AG20443 (cell line): ENCODE measurements around the gene POLR2L.
A peak's percentile ranks its signal among the peaks of the same experiment; 100 is the strongest.

Experiments
- DNase-seq: peaks from one replicate; pipeline ENCODE4 v3.0.0; 2012; ENCODE audit warnings: low spot score, mixed read lengths

POLR2L gene

DNA sequence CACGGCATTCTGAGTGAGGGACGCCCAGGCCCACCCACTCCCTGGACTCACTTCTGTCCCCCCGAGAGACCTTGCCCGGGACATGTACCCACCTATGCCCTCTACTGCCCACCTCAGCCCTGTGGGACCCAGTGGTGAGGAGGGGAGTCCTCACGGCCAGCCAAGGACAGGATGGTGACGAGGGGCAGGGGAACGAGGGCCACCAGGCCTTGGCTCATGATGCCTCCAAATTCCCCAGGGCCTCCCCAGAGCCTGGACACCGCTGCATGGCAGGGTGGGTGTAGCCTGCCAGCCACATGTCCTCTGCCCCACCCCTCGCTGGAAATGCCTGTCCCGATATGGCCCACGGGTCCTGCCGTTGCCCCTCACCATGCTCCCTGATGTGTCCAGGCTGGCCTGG is 26.5 kb upstream of the POLR2L start:
- DNase-seq = no peak

- DNase-seq = no peak
Observed at GRCh38 chr11:868394-868793, 26.1 kb upstream of the POLR2L start.

- DNase-seq = no peak
Observed at GRCh38 chr11:867856-868358, 25.6 kb upstream of the POLR2L start.

DNA sequence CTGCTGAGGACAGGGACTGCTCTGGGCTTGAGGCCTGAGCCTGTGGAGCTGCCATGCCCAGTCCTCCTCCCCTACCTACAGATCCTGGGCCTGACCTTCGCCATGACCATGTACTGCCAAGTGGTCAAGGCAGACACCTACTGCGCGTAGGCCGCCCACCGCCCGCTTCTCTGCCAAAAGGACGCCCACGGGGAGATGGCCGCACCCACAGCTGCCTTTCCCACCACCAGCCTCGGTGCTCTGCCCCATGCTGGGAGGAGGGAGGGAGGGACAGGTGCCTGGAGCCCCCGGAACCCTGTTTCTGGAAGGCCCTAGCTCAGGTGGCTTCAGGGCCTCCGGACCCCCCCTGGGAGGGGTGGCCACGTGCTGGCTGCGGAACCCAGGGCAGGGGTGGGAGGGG is 24.2 kb upstream of the POLR2L start:
- DNase-seq = no peak

GRCh38 chr11:865462-866430 is 23.4 kb upstream of the POLR2L start:
- DNase-seq = no peak

GRCh38 chr11:864898-865297 is 22.6 kb upstream of the POLR2L start:
- DNase-seq = no peak

DNA sequence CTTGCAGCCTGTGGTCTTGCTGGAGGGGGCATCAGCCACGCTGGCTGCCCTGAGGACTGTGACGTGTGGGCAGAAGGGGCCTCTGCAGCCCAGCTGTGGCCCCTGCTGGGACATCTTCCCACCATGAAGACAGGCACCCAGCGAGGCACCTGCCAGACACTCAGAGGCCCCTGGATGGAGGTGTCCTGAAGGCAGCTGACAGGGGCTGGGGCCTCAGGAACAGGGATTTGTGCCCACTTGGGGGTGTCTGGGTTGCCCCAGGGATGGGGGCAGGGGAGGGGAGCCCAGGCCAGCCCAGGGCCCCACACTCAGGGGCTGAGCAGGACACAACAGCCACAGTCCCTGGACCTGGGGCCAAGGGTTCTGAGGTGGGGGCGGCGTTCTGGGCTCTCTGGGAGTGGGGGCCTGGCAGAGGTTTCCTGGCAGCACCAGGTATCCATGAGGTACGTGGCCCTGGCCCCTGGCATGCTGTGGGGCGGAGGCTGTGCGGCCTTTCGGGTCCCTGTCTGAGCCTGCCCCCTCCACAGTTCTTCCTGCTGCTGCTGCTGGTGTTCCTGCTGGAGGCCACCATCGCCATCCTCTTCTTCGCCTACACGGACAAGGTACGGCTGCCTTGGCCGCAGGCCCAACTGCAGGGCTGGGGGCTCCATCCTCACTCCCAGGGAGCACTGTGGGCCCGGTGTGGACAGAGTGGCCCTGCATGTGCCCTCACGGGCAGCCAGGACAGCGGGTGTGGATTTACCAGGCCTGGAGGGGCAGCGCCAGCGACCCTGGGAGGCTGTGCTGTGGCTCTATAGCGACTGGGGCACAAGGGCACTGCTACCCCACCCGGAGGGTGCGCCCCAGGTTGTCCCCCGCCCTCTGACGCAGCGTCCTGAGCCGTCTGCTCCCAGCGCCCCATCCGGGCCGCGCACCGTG is 21.8 kb upstream of the POLR2L start:
- DNase-seq = no peak

DNA sequence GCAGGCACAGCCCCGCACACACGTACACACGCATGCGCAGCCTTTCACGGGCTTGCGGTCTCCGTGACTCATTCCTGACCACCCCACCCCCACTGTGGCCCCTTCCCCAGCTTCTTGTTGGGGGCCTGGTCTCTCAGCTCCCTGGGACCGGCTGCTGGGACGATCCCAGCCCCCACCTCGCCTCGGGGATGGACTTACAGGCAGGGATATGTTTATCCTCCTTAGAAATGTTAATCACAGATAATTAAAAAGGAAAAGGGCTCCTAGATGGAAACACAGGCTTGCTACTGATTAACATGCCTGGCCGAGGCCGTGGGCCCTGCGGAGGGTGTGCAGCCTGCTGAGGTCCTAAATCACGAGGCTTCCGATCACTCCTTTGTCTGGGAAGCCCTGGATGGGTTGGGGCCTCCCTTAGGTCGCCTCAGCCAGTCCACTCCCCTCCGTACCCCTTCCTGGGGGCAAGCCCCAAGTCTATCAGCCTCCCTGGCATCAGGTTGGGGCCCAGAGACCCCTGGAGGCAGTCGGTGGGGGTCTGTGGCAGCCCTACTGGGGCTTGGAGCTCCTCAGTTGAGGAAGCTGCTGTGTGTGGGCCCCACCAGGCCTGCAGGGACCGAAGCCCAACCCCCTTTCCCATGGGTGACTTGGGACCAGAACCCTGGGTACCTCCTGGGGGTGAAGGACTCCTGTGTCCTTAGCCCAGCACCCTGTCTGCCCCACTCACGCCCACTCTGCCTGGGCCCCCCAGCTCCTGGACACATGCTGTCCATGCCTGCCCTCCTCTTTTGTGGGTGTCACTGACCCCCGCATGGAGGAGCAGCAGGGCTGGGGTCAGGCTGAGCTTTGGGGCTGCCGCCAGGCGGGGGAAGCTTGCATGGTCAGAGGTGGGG is 20.9 kb upstream of the POLR2L start:
- no peak for DNase-seq

DNA sequence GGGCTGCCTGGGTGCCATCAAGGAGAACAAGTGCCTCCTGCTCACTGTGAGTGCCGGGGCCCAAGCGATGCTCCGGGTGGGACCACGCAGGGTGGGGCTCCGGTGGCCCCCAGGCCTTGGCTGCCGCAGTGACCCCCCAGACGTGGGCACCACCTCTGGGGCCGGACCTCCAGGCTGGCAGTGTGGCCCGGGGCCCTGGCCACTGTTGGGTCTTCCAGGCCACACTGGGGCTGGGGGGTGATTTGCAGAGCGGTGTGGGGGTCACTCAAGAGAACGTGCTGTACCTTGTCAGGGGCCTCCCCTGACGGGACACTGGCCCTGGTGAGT is 20.3 kb upstream of the POLR2L start:
- DNase-seq = no peak

GRCh38 chr11:862081-862661 is 19.8 kb upstream of the POLR2L start:
- DNase-seq = peak; percentile 30

DNA sequence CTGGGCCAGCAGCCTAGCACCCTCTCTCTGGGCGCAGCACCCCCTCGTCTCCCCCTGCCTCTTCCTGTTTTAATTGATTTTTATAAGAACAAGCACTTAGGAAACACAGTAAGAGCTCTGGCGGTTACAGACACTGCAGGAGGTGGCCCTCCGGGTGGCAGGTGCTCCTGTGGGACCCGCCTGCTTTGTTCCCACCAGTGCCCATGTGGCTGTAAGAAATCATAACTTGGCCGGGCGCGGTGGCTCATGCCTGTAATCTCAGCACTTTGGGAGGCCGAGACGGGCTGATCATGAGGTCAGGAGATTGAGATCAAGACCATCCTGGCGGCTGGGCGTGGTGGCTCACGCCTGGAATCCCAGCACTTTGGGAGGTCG is 18.8 kb upstream of the POLR2L start:
- DNase-seq = no peak

DNA sequence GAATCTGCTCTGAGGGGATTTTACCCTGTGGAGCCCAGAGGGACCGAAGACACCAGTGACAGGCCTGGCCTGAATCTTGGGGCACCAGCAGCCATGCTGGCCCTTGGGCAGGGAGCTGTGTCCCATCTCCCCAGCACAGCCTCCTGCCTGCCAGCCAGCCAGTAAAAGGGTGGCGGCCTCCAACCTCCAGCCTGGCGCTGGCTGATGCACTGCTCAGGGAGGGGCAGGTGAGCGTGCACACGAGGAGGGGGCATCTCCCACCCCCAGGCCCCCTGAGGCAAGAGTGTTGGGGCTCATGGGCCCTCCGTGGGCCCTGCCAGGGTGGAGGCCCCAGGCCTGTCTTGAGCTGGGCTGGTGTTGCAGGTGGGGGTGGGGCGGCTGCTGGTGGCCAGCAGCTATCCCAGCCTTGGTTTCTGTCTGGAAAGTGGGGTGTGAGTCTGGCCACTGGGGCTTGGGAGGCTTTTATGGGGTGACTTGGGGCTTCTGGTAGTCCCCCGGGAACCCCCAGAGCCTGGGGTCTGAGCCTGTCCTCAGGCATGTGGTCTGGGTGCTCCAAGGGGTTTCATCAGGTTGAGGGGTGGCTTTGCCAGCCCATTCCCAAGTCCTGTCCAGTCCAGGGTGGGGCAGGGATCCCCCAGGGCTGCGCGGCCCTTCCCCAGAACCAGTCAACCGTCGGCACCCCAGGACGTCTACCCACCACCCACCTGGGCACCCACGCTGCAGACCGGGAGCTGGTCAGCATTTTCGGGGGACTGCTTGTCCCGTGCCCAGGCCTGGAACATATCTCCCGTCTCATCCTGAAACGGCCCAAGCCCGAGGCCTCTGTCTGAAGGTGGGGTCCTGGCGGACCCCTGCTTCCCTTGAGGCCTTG is 18.1 kb upstream of the POLR2L start:
- DNase-seq = no peak

- peak; percentile 92 for DNase-seq
Observed at GRCh38 chr11:859394-860131, 17.2 kb upstream of the POLR2L start.

- DNase-seq = no peak
Observed at GRCh38 chr11:858762-859339, 16.5 kb upstream of the POLR2L start.

GRCh38 chr11:858053-858761 is 15.9 kb upstream of the POLR2L start:
- no peak for DNase-seq

GRCh38 chr11:856397-856796 is 14.1 kb upstream of the POLR2L start:
- no peak for DNase-seq

DNA sequence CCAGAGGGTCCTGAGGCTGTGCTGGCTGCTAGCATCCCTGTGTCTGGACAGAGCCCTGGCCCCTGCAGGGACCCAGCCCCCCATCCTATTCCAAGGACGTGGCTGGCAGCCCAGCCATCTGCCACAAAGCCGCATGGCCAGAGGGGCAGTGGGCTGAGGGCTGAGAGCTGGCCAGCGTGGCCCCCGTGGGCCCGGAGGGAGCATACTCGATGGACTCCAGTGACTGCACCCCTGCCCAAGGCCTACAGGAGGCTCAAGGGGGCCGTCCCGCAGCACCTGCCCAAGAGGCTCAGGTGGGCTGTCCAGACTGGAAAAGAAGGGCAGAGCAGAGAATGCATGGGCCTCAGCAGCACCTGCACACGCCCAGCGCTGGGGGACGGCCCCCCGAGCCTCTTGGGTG is 13.5 kb upstream of the POLR2L start:
- DNase-seq = no peak

DNA sequence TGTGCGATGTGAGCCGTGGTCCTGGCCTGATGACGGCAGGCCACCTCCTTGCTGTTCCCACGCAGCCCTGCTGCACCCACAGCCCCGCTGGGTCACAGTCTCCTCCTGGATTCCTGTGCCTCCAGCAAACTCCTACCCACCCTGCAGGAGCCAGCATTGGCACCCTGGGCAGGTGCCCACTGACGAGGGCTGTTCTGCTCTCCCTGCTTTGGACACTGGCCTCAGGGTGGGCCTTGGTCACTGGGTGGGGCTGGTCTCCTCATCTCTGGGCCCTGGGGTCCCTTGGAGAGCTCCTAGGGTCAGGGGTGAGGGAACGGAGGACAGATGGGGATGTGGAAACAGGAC is 13.0 kb upstream of the POLR2L start:
- DNase-seq = no peak
